8988T (cell line): ENCODE results near the gene SPAG16.
A peak's percentile ranks its signal among the peaks of the same experiment; 100 is the strongest.

Source experiments
- DNase-seq: peaks from one replicate; pipeline ENCODE4 v3.0.0; 2011

Gene SPAG16

GRCh38 chr2:213284105-213285090 is at the start of gene SPAG16:
Gene SPAG16 (plus strand): TSS chr2:213284464.
- peak; percentile 78 for DNase-seq

GRCh38 chr2:213234641-213235040 is 49.6 kb upstream of the SPAG16 start:
- no peak for DNase-seq

- no peak for DNase-seq
Measured at GRCh38 chr2:213235741-213236140, 48.5 kb upstream of the SPAG16 start.

GRCh38 chr2:213237251-213237650 is 47.0 kb upstream of the SPAG16 start:
- DNase-seq = no peak

GRCh38 chr2:213237787-213238186 is 46.5 kb upstream of the SPAG16 start:
- no peak for DNase-seq

GRCh38 chr2:213238753-213239495 is 45.3 kb upstream of the SPAG16 start:
- DNase-seq = no peak

- DNase-seq = no peak
Measured at GRCh38 chr2:213241817-213242216, 42.4 kb upstream of the SPAG16 start.

- no peak for DNase-seq
Measured at GRCh38 chr2:213242653-213243052, 41.6 kb upstream of the SPAG16 start.

GRCh38 chr2:213243189-213244044 is 40.8 kb upstream of the SPAG16 start:
- no peak for DNase-seq

GRCh38 chr2:213246497-213247281 is 37.6 kb upstream of the SPAG16 start:
- DNase-seq = no peak

- DNase-seq = no peak
Measured at GRCh38 chr2:213247566-213247965, 36.7 kb upstream of the SPAG16 start.

- no peak for DNase-seq
Measured at GRCh38 chr2:213248637-213249036, 35.6 kb upstream of the SPAG16 start.

GRCh38 chr2:213249502-213249901 is 34.8 kb upstream of the SPAG16 start:
- no peak for DNase-seq

GRCh38 chr2:213251618-213252017 is 32.6 kb upstream of the SPAG16 start:
- DNase-seq = no peak

- DNase-seq = no peak
Measured at GRCh38 chr2:213252206-213252605, 32.1 kb upstream of the SPAG16 start.

- DNase-seq = no peak
Measured at GRCh38 chr2:213253162-213253561, 31.1 kb upstream of the SPAG16 start.

- DNase-seq = no peak
Measured at GRCh38 chr2:213259266-213259665, 25.0 kb upstream of the SPAG16 start.

- no peak for DNase-seq
Measured at GRCh38 chr2:213261237-213261636, 23.0 kb upstream of the SPAG16 start.

- no peak for DNase-seq
Measured at GRCh38 chr2:213261715-213262114, 22.5 kb upstream of the SPAG16 start.

GRCh38 chr2:213265679-213266078 is 18.6 kb upstream of the SPAG16 start:
- DNase-seq = no peak

- no peak for DNase-seq
Measured at GRCh38 chr2:213266421-213266820, 17.8 kb upstream of the SPAG16 start.

GRCh38 chr2:213271947-213272346 is 12.3 kb upstream of the SPAG16 start:
- no peak for DNase-seq
